Liver (tissue), 9 donors: ENCODE results near the gene FBXO31. TPM values are rescaled to one million over a fixed set of nuclear protein-coding genes. Genes with fewer than 3 reads are reported as not detected.

Experiments used
- DNase-seq: peaks from one replicate; pipeline ENCODE4 v3.0.0-alpha.2; 2017; ENCODE audit warnings: low spot score
- H3K27ac ChIP-seq, 2 donors: one replicate each; pipeline ENCODE4 v1.7.0; 2013; ENCODE audit warnings: inconsistent platforms in 2 of 2, low read length in 2 of 2, control low read depth in 1 of 2, low read depth in 1 of 2, mild to moderate bottlenecking in 1 of 2
- H3K27me3 ChIP-seq, 4 donors: one replicate each; pipeline versions ENCODE4 v1.6.1 to v1.7.0; 2013; ENCODE audit warnings: low read length in 3 of 4, inconsistent platforms in 1 of 4, mild to moderate bottlenecking in 1 of 4, moderate library complexity in 1 of 4; ENCODE audit not compliant: control insufficient read depth in 4 of 4, insufficient read depth in 4 of 4
- H3K36me3 ChIP-seq, 4 donors: one replicate each; pipeline versions ENCODE4 v1.6.1 to v1.7.0; 2013; ENCODE audit warnings: low read length in 3 of 4, mild to moderate bottlenecking in 3 of 4, low read depth in 1 of 4, moderate library complexity in 1 of 4; ENCODE audit not compliant: control insufficient read depth in 4 of 4, insufficient read depth in 3 of 4
- H3K4me1 ChIP-seq, 4 donors: one replicate each; pipeline versions ENCODE4 v1.6.1 to v1.7.0; 2013; ENCODE audit warnings: low read length in 3 of 4, mild to moderate bottlenecking in 3 of 4, moderate library complexity in 1 of 4; ENCODE audit not compliant: control insufficient read depth in 4 of 4, insufficient read depth in 4 of 4
- H3K4me3 ChIP-seq, 3 donors: one replicate each; pipeline versions ENCODE4 v1.6.1 to v1.7.0; 2013; ENCODE audit warnings: low read length in 3 of 3, control low read depth in 1 of 3, low read depth in 1 of 3, mild to moderate bottlenecking in 1 of 3
- H3K9ac ChIP-seq, 2 donors: one replicate each; pipeline ENCODE4 v1.7.0; 2013; ENCODE audit warnings: low read length in 2 of 2, mild to moderate bottlenecking in 2 of 2, moderate library complexity in 2 of 2, control low read depth in 1 of 2, low read depth in 1 of 2
- H3K9me3 ChIP-seq, 4 donors: one replicate each; pipeline versions ENCODE4 v1.6.1 to v1.7.0; 2013; ENCODE audit warnings: low read length in 3 of 4; ENCODE audit not compliant: control insufficient read depth in 4 of 4
- ATF3 ChIP-seq: IDR thresholded peaks from 2 replicates; pipeline ENCODE4 v1.6.1; 2016; ENCODE audit warnings: antibody characterized with exemption
- CTCF ChIP-seq: fragments of 150-350 bp; IDR thresholded peaks from 2 replicates; pipeline ENCODE4 v1.5.1; 2017; ENCODE audit warnings: improper control_type of control experiment, low read depth, low read length; ENCODE audit not compliant: missing input control
- EGR1 ChIP-seq, 2 donors: IDR thresholded peaks; 2 replicates each; pipeline ENCODE4 v1.6.1; 2016 to 2018; ENCODE audit warnings: antibody characterized with exemption in 2 of 2, low read depth in 2 of 2
- FOXA1 ChIP-seq: IDR thresholded peaks from 2 replicates; pipeline ENCODE4 v1.6.1; 2016; ENCODE audit warnings: antibody characterized with exemption
- FOXA2 ChIP-seq: IDR thresholded peaks from 2 replicates; pipeline ENCODE4 v1.6.1; 2016; ENCODE audit warnings: antibody characterized with exemption
- GABPA ChIP-seq, 2 donors: IDR thresholded peaks in 1 of 2; conservative IDR thresholded peaks in 1 of 2; 2 replicates each; pipeline ENCODE4 v1.6.1; 2016; ENCODE audit warnings: antibody characterized with exemption in 2 of 2, mild to moderate bottlenecking in 1 of 2, moderate library complexity in 1 of 2
- HNF4A ChIP-seq, 2 donors: conservative IDR thresholded peaks; 2 replicates each; pipeline ENCODE4 v1.6.1; 2016; ENCODE audit warnings: antibody characterized with exemption in 2 of 2, mild to moderate bottlenecking in 2 of 2
- HNF4G ChIP-seq: IDR thresholded peaks from 2 replicates; pipeline ENCODE4 v1.6.1; 2016; ENCODE audit warnings: antibody characterized with exemption
- JUND ChIP-seq, 2 donors: IDR thresholded peaks; 2 replicates each; pipeline ENCODE4 v1.6.1; 2016; ENCODE audit warnings: antibody characterized with exemption in 2 of 2
- MAX ChIP-seq: IDR thresholded peaks from 2 replicates; pipeline ENCODE4 v1.6.1; 2016; ENCODE audit warnings: antibody characterized with exemption
- NR2F2 ChIP-seq: IDR thresholded peaks from 2 replicates; pipeline ENCODE4 v1.6.1; 2016; ENCODE audit warnings: antibody characterized with exemption
- RAD21 ChIP-seq, 2 donors: IDR thresholded peaks; 2 replicates each; pipeline ENCODE4 v1.6.1; 2016; ENCODE audit warnings: antibody characterized with exemption in 2 of 2, mild to moderate bottlenecking in 2 of 2
- REST ChIP-seq: IDR thresholded peaks from 2 replicates; pipeline ENCODE4 v1.6.1; 2016; ENCODE audit warnings: antibody characterized with exemption, mild to moderate bottlenecking
- RXRA ChIP-seq, 2 donors: IDR thresholded peaks; 2 replicates each; pipeline ENCODE4 v1.6.1; 2017 to 2018; ENCODE audit warnings: antibody characterized with exemption in 2 of 2, mild to moderate bottlenecking in 1 of 2
- SP1 ChIP-seq: IDR thresholded peaks from 2 replicates; pipeline ENCODE4 v1.6.1; 2018; ENCODE audit warnings: antibody characterized with exemption, mild to moderate bottlenecking
- TAF1 ChIP-seq: conservative IDR thresholded peaks from 2 replicates; pipeline ENCODE4 v1.6.1; 2016; ENCODE audit warnings: antibody characterized with exemption, mild to moderate bottlenecking
- YY1 ChIP-seq: IDR thresholded peaks from 2 replicates; pipeline ENCODE4 v1.6.1; 2016; ENCODE audit warnings: antibody characterized with exemption, mild to moderate bottlenecking
- ZBTB33 ChIP-seq: IDR thresholded peaks from 2 replicates; pipeline ENCODE4 v1.6.1; 2016; ENCODE audit warnings: antibody characterized with exemption
- WGBS: extraction: QIAGEN DNeasy Blood & Tissue Kit; methylation state at CpG from one replicate; pipeline ENCODE4 v1.1.7; 2013; 5-methylcytosine and 5-hydroxymethylcytosine counted together
- polyA plus RNA-seq, 2 donors: library from polyadenylated mRNA; stranded (reverse) in 1 of 2; unstranded in 1 of 2; fragments of 200-250 nt in 1 of 2; fragments of >200 nt in 1 of 2; fragmentation: Nextera tagmentation in 1 of 2; extraction: Ambion mirVana in 1 of 2; gene quantifications; one replicate each; pipeline versions ENCODE4 v1.2.1 to v1.2.3, GENCODE V29; 2013 to 2015
- total RNA-seq, 2 donors: library from RNA; depleted of rRNA; stranded (reverse); fragments of >200 nt; gene quantifications; one replicate each; pipeline ENCODE4 v1.2.3, GENCODE V29; 2014
- donor health status: healthy.
- donor health status: healthy.
- donor health status: healthy.
- donor health status: healthy.
- donor health status: healthy.

FBXO31 gene
- total and polyA plus RNA-seq, 4 donors: 13.2 to 30.3 (median 18.1) TPM

- Histone ChIP-seq H3K4me3 (no peak overlapping the region), H3K36me3 (peaks cover 4 to 62% (median 29%) of the 10 kb centered on the region in 4 donors), H3K9ac (no peak overlapping the region), H3K27ac (no peak overlapping the region), H3K4me1 (no peaks in the 10 kb centered on the region), H3K27me3 (no peaks in the 10 kb centered on the region), H3K9me3 (no peaks in the 10 kb centered on the region)
- DNase-seq: no peak
- no peak for TF ChIP-seq GABPA (IDR thresholded peaks at IDR 0.05 in 1 of 2, conservative IDR thresholded peaks at IDR 0.05 in 1 of 2)
- no peak for TF ChIP-seq YY1
- no peak for TF ChIP-seq JUND (IDR thresholded peaks at IDR 0.05)
- TF ChIP-seq HNF4G: no peak
- no peak for TF ChIP-seq FOXA2
- TF ChIP-seq NR2F2: no peak
- no peak for TF ChIP-seq MAX
- TF ChIP-seq EGR1 (IDR thresholded peaks at IDR 0.05; ENCODE audit: low read depth in 2 of 2): no peak
- no peak for TF ChIP-seq FOXA1
- TF ChIP-seq CTCF: no peak
- TF ChIP-seq ZBTB33: no peak
- no peak for TF ChIP-seq TAF1
- TF ChIP-seq RAD21 (IDR thresholded peaks at IDR 0.05): no peak
- TF ChIP-seq RXRA (IDR thresholded peaks at IDR 0.05): no peak
- TF ChIP-seq HNF4A (conservative IDR thresholded peaks at IDR 0.05): no peak
- no peak for TF ChIP-seq REST
- TF ChIP-seq SP1: no peak
- TF ChIP-seq ATF3: no peak
- WGBS: 96% methylated on average over 15 of the region's 15 CpGs
These were observed 39.9 kb upstream of the FBXO31 start for GRCh38 chr16:87423429-87423828.
